H1 (cell line): Measurements from ENCODE around the gene TRIM46. TPM values are rescaled to one million over a fixed set of nuclear protein-coding genes. Genes with fewer than 3 reads are reported as not detected.

Source experiments
- CTCF ChIA-PET: fragments of 300-600 bp; sonication (Branson Sonifier 250); formaldehyde crosslinking; loops from one replicate; lab custom pipeline; 2021; ENCODE audit not compliant: partially characterized antibody; lab: Charles Lee
- POLR2A ChIA-PET: fragments of 300-600 bp; sonication (Branson Sonifier 250); formaldehyde crosslinking; loops from one replicate; lab custom pipeline; 2021; ENCODE audit warnings: inconsistent platforms; ENCODE audit not compliant: partially characterized antibody; lab: Charles Lee
- DNase-seq, 2 experiments: peaks; one replicate each; pipeline versions ENCODE4 v3.0.0 to v3.0.0-alpha.2; 2010 to 2022; ENCODE audit warnings: low spot score in 2 of 2, low read depth in 1 of 2, mixed read lengths in 1 of 2
- FAIRE-seq: peaks from 2 replicates; lab custom pipeline; 2011; peaks lifted over from hg19 to GRCh38; lab: Jason Lieb, UNC
- H2AFZ ChIP-seq: 2 replicates; pipeline ENCODE4 v1.8.1; 2012; ENCODE audit warnings: low read length, inconsistent platforms
- H2AK5ac ChIP-seq: 2 replicates; pipeline ENCODE4 v1.6.1; 2013; ENCODE audit warnings: low read depth, low read length
- H2BK120ac ChIP-seq: replicated peaks from 2 replicates; pipeline ENCODE3; 2013; ENCODE audit warnings: low read depth, low read length, inconsistent platforms
- H2BK12ac ChIP-seq: 2 replicates; pipeline ENCODE4 v1.6.1; 2013; ENCODE audit warnings: low read depth, low read length
- H2BK15ac ChIP-seq: 2 replicates; pipeline ENCODE4 v1.6.1; 2013; ENCODE audit warnings: low read length
- H2BK20ac ChIP-seq: 2 replicates; pipeline ENCODE4 v1.6.1; 2013; ENCODE audit warnings: low read length
- H2BK5ac ChIP-seq: 2 replicates; pipeline ENCODE4 v1.6.1; 2013; ENCODE audit warnings: low read depth, low read length
- H3K14ac ChIP-seq: 2 replicates; pipeline ENCODE4 v1.6.1; 2013; ENCODE audit warnings: inconsistent platforms; ENCODE audit not compliant: insufficient read length
- H3K18ac ChIP-seq: 2 replicates; pipeline ENCODE4 v1.6.1; 2013; ENCODE audit warnings: low read length; ENCODE audit errors: extremely low read depth
- H3K23ac ChIP-seq: 2 replicates; pipeline ENCODE4 v1.6.1; 2013; ENCODE audit warnings: inconsistent platforms; ENCODE audit not compliant: insufficient read length
- H3K23me2 ChIP-seq: 2 replicates; pipeline ENCODE4 v1.6.1; 2013; ENCODE audit warnings: low read depth, low read length
- H3K27ac ChIP-seq: 2 replicates; pipeline ENCODE4 v1.6.1; 2011; ENCODE audit warnings: low read depth, low read length, inconsistent platforms
- H3K27me3 ChIP-seq, 4 experiments: replicated peaks in 1 of 4; 1 replicate in 1 of 4; 2 replicates in 3 of 4; pipeline versions ENCODE4 v1.6.1 to v1.8.1; 2011 to 2013; ENCODE audit warnings: low read length in 3 of 4, mild to moderate bottlenecking in 3 of 4, inconsistent platforms in 2 of 4, mixed read lengths in 2 of 4, moderate library complexity in 1 of 4; ENCODE audit not compliant: control insufficient read depth in 3 of 4, insufficient read depth in 3 of 4; ENCODE audit errors: extremely low read depth in 1 of 4
- H3K36me3 ChIP-seq, 4 experiments: 2 replicates each; pipeline versions ENCODE4 v1.6.1 to v1.8.1; 2011 to 2013; ENCODE audit warnings: mild to moderate bottlenecking in 4 of 4, low read length in 3 of 4, moderate library complexity in 2 of 4, control low read depth in 1 of 4, inconsistent platforms in 1 of 4; ENCODE audit not compliant: insufficient read depth in 4 of 4, control insufficient read depth in 2 of 4
- H3K4ac ChIP-seq: replicated peaks from 2 replicates; pipeline ENCODE3; 2013; ENCODE audit warnings: low read length, low read depth, mixed read lengths, inconsistent platforms; ENCODE audit not compliant: insufficient read length
- H3K4me1 ChIP-seq, 4 experiments: replicated peaks in 1 of 4; 1 replicate in 1 of 4; 2 replicates in 3 of 4; pipeline versions ENCODE4 v1.6.1 to v1.8.1; 2011 to 2013; ENCODE audit warnings: low read length in 3 of 4, inconsistent platforms in 2 of 4, mixed read lengths in 1 of 4; ENCODE audit not compliant: insufficient read depth in 4 of 4, control insufficient read depth in 3 of 4
- H3K4me2 ChIP-seq, 2 experiments: 2 replicates each; pipeline versions ENCODE4 v1.6.1 to v1.8.1; 2011 to 2013; ENCODE audit warnings: low read depth in 2 of 2, low read length in 2 of 2, control low read depth in 1 of 2, inconsistent platforms in 1 of 2, mild to moderate bottlenecking in 1 of 2; ENCODE audit not compliant: insufficient read depth in 1 of 2
- H3K4me3 ChIP-seq, 4 experiments: fragments of 200-600, 300-600 bp in 1 of 4; sonication (generic), shearing (Covaris generic), sonication (Bioruptor Twin) in 1 of 4; 2 replicates each; pipeline versions ENCODE4 v1.5.1 to v1.8.1; 2011 to 2016; ENCODE audit warnings: low read length in 4 of 4, low read depth in 3 of 4, control low read depth in 2 of 4, inconsistent platforms in 2 of 4, mild to moderate bottlenecking in 2 of 4, mixed read lengths in 1 of 4, moderate library complexity in 1 of 4; ENCODE audit not compliant: insufficient read depth in 2 of 4; ENCODE audit errors: extremely low read depth in 1 of 4
- H3K56ac ChIP-seq: replicated peaks from 2 replicates; pipeline ENCODE3; 2013; ENCODE audit warnings: low read depth, mild to moderate bottlenecking, mixed read lengths, low read length, inconsistent platforms; ENCODE audit not compliant: insufficient read length
- H3K79me1 ChIP-seq: 2 replicates; pipeline ENCODE4 v1.6.1; 2013; ENCODE audit warnings: low read depth, low read length, control low read depth
- H3K79me2 ChIP-seq, 2 experiments: 2 replicates each; pipeline versions ENCODE4 v1.6.1 to v1.8.1; 2012 to 2013; ENCODE audit warnings: low read length in 2 of 2, mild to moderate bottlenecking in 2 of 2, inconsistent platforms in 1 of 2; ENCODE audit not compliant: insufficient read depth in 2 of 2, control insufficient read depth in 1 of 2
- H3K9ac ChIP-seq, 4 experiments: replicated peaks in 1 of 4; 1 replicate in 1 of 4; 2 replicates in 3 of 4; pipeline versions ENCODE4 v1.6.1 to v1.8.1; 2011 to 2013; ENCODE audit warnings: low read depth in 3 of 4, low read length in 3 of 4, control low read depth in 2 of 4, mild to moderate bottlenecking in 2 of 4, moderate library complexity in 2 of 4, inconsistent platforms in 1 of 4; ENCODE audit errors: extremely low read depth in 1 of 4
- H3K9me3 ChIP-seq, 2 experiments: 2 replicates each; pipeline versions ENCODE4 v1.6.1 to v1.8.1; 2012 to 2013; ENCODE audit warnings: mild to moderate bottlenecking in 2 of 2, moderate library complexity in 2 of 2, control low read depth in 1 of 2, inconsistent platforms in 1 of 2, low read depth in 1 of 2, low read length in 1 of 2, mixed read lengths in 1 of 2; ENCODE audit not compliant: insufficient read depth in 2 of 2
- H4K20me1 ChIP-seq, 2 experiments: replicated peaks in 1 of 2; 2 replicates each; pipeline versions ENCODE3 to v1.8.1; 2011 to 2013; ENCODE audit warnings: inconsistent platforms in 2 of 2, low read length in 2 of 2, mild to moderate bottlenecking in 1 of 2; ENCODE audit not compliant: insufficient read depth in 2 of 2, control insufficient read depth in 1 of 2
- H4K5ac ChIP-seq: 2 replicates; pipeline ENCODE4 v1.6.1; 2013; ENCODE audit warnings: low read length, low read depth, mixed read lengths, inconsistent platforms; ENCODE audit not compliant: insufficient read length
- H4K8ac ChIP-seq: 2 replicates; pipeline ENCODE4 v1.8.0; 2013; ENCODE audit warnings: mild to moderate bottlenecking, moderate library complexity, low read length, inconsistent platforms; ENCODE audit not compliant: insufficient read depth; ENCODE audit errors: extremely low read depth
- H4K91ac ChIP-seq: replicated peaks from 2 replicates; pipeline ENCODE3; 2013; ENCODE audit warnings: low read length, mixed read lengths, inconsistent platforms; ENCODE audit not compliant: insufficient read length
- CBX5 ChIP-seq: fragments of 300-800, 300-1000 bp; sonication (generic); IDR thresholded peaks from 2 replicates; pipeline ENCODE4 v1.7.1; 2016; ENCODE audit warnings: antibody characterized with exemption, low read length, low read depth
- CHD1 ChIP-seq: IDR thresholded peaks from 2 replicates; pipeline ENCODE4 v1.6.1; 2012; ENCODE audit warnings: low read depth, low read length, improper control_type of control experiment
- CHD2 ChIP-seq: IDR thresholded peaks from 2 replicates; pipeline ENCODE4 v1.6.1; 2012; ENCODE audit warnings: low read length, improper control_type of control experiment
- WGBS, 2 experiments: shearing (Covaris generic) in 1 of 2; methylation state at CpG; one replicate each; pipeline versions ENCODE4 v1.1.6 to v1.1.7; 2013 to 2015; ENCODE audit warnings: low lambda C conversion rate in 2 of 2, mixed read lengths in 2 of 2, inconsistent platforms in 1 of 2, low coverage in 1 of 2, missing lambda C conversion rate in 1 of 2; ENCODE audit not compliant: insufficient replicate concordance in 2 of 2, insufficient coverage in 1 of 2, insufficient read length in 1 of 2; ENCODE audit errors: extremely low coverage in 1 of 2, missing lambda C conversion rate in 1 of 2; 5-methylcytosine and 5-hydroxymethylcytosine counted together
- polyA plus RNA-seq, 7 experiments: library from polyadenylated mRNA; depleted of rRNA in 3 of 7; stranded (reverse) in 5 of 7; unstranded in 2 of 7; fragments of >200 nt in 5 of 7; fragments of 200-250 nt in 2 of 7; gene quantifications; 1 replicate in 5 of 7; 2 replicates in 1 of 7; 4 replicates in 1 of 7; pipeline versions ENCODE4 v1.2.1 to v1.2.3, GENCODE V29; 2011 to 2013; ENCODE audit warnings: missing spikeins in 2 of 7, mixed read lengths in 2 of 7
- total RNA-seq: library from RNA; stranded (reverse); fragmentation: NEBNext Ultra II Directional; extraction: Animal tissue kit (Norgen Biotek cat#: 25700); gene quantifications from 2 replicates; pipeline ENCODE4 v1.2.1, GENCODE V29; 2021

The TRIM46 gene
- total and polyA plus RNA-seq, 2 of the 8 experiments (the other 6 are each of a cell fraction or from before 2014, with no cell fraction given), result 15.5 to 21.6 TPM

DNA sequence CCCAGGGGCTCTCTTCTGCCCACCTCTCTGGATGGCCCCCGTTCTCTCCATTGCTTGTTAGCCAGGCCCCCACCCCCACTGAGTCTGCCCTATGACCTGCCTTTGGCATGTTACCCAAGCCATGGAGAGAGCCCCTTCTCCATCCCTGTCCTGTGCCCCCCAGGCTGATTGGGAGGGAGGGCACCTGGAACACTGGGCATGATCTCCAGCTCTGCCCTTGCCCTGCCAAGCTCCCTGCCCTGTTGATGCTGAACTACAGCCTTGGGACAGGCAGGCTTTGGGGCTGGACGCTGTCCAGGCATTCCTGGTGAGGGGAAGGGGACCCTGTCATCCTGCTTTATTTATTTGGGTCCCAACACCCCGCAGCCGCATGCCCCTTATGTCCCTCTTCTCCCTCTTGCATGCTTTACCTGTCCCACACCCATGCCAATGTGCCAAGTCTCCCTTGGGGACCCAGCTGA is 10.7 kb downstream of the TRIM46 start:
- Histone ChIP-seq H3K36me3 (peaks cover 0 to 22% (median 14%) of the 10 kb centered on the region in 4 experiments; a peak in 7 of 8 replicates), H2BK15ac (no peak overlapping the region), H3K23ac (no peak overlapping the region), H3K9ac (no peak overlapping the region), H2BK12ac (no peak overlapping the region), H2AFZ (no peak overlapping the region), H3K56ac (no peak overlapping the region), H3K9me3 (no peaks in the 10 kb centered on the region), H3K4me1 (peaks cover 4 to 20% (median 11%) of the 10 kb centered on the region in 4 experiments), H3K27ac (no peak overlapping the region), H3K18ac (no peak overlapping the region), H3K4ac (no peak overlapping the region), H3K79me1 (no peaks in the 10 kb centered on the region), H3K27me3 (no peaks in the 10 kb centered on the region), H3K4me3 (no peak overlapping the region), H3K4me2 (no peak overlapping the region), H2BK5ac (peak overlapping the region; percentile 60; the same call in 1 of the 2 replicates), H3K23me2 (no peaks in the 10 kb centered on the region; the same call in 1 of the 2 replicates), H4K91ac (no peak overlapping the region), H3K14ac (no peak overlapping the region), H4K20me1 (peaks cover 0 to 3% of the 10 kb centered on the region in 2 experiments), H2BK120ac (no peak overlapping the region), H2BK20ac (no peak overlapping the region), H4K8ac (no peak overlapping the region), H3K79me2 (no peaks in the 10 kb centered on the region), H4K5ac (no peak overlapping the region), H2AK5ac (no peak overlapping the region)
- TF ChIP-seq CBX5 (no peak), CHD2 (no peak), CHD1 (no peak)
- CTCF ChIA-PET, result interaction anchor here (0.9 to 6.1 kb wide), 6 partner anchors 9 to 123 kb away, joined by 3 to 38 read pairs (median 4); no protein-coding TSS in a partner anchor
- no peak for FAIRE-seq
- WGBS, 2 experiments, result 82% methylated on average over 4 of the region's 4 CpGs; no CpG with 5 or more reads in 1 of the 2 experiments
- DNase-seq, result no peak
- POLR2A ChIA-PET, result interaction anchor here (1.2 to 20.5 kb wide), 4 partner anchors 10 to 67 kb away, joined by 3 to 512 read pairs (median 30); partner anchors contain the start of genes KRTCAP2, MTX1, THBS3 and TRIM46
